Measurements from ENCODE around the gene URGCP.

DNA sequence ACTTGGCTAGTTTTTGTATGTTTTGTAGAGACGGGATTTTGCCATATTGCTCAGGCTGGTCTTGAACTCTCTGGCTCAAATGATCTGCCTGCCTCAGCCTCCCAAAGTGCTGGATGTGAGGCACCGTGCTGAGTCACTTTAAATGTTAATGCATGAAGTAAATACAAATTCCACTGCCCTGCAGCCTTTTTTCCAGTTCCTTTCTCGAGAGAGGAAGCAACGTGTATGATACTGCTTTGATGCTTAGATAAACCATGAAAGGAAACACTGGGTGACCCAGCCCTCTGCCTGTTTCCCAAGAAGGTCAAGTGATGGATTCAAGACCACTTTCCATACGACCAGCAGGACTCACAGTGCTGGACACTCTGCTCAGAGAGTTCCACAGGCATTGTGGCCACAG, 25.8 kb downstream of the URGCP start:
- TF ChIP-seq POLR2A (IDR thresholded peaks at IDR 0.05; ENCODE audit: low read depth) (no peak), POLR2AphosphoS5 (IDR thresholded peaks at IDR 0.05) (no peak), CTCF (IDR thresholded peaks at IDR 0.05) (no peak), EP300 (IDR thresholded peaks at IDR 0.05) (no peak)
